GM12878 (cell line): ENCODE measurements around the gene TRAPPC3. TPM values are rescaled to one million over a fixed set of nuclear protein-coding genes. Genes with fewer than 3 reads are reported as not detected.
A peak's percentile ranks its signal among the peaks of the same experiment; 100 is the strongest.

ENCODE experiments used
- ATAC-seq: fragments of 200-7000 bp; cut with Tn5 transposase; 3 replicates; pipeline ENCODE4 v1.9.1; 2020; ENCODE audit warnings: mild to moderate bottlenecking, moderate library complexity
- BruUV-seq: library from RNA; stranded (reverse); fragments of 400-500 nt; replicated peaks from 2 replicates; lab custom pipeline; 2021; lab: Mats Ljungman, UMichigan
- CTCF ChIA-PET: fragments of 300-600 bp; sonication (Branson Sonifier 250); formaldehyde crosslinking; extraction: SDS; loops from one replicate; lab custom pipeline; 2021; ENCODE audit warnings: inconsistent platforms; lab: Yijun Ruan, JAX
- POLR2A ChIA-PET: fragments of 350-600 bp; formaldehyde crosslinking; extraction: SDS; loops from one replicate; lab custom pipeline; 2021; ENCODE audit warnings: inconsistent platforms; lab: Charles Lee
- RAD21 ChIA-PET: fragments of 300-600 bp; sonication (Branson Sonifier 250); formaldehyde crosslinking; loops from one replicate; lab custom pipeline; 2023; ENCODE audit warnings: antibody characterized with exemption; ENCODE audit not compliant: unreplicated experiment; lab: Charles Lee
- SMC1A ChIA-PET: fragments of 300-600 bp; sonication (Branson Sonifier 250); formaldehyde crosslinking; loops from one replicate; lab custom pipeline; 2023; ENCODE audit not compliant: unreplicated experiment, uncharacterized antibody; lab: Charles Lee
- DNase-seq: peaks from one replicate; pipeline ENCODE4 v3.0.0-alpha.2; 2011; ENCODE audit warnings: low read depth, low spot score
- FAIRE-seq: peaks from 3 replicates; lab custom pipeline; 2011; peaks lifted over from hg19 to GRCh38; lab: Jason Lieb, UNC
- H2AFZ ChIP-seq: 2 replicates; pipeline ENCODE4 v1.6.0; 2011; ENCODE audit warnings: low read depth, low read length, control low read depth; ENCODE audit not compliant: control insufficient read depth
- H3K27ac ChIP-seq: 2 replicates; pipeline ENCODE4 v1.5.1; 2011; ENCODE audit warnings: control low read depth; ENCODE audit not compliant: control insufficient read depth, insufficient read depth
- H3K27me3 ChIP-seq, 2 experiments: replicated peaks in 1 of 2; 2 replicates each; pipeline versions ENCODE4 v1.6.0 to v1.6.1; 2011; ENCODE audit warnings: low read length in 1 of 2; ENCODE audit not compliant: control insufficient read depth in 2 of 2, insufficient read depth in 2 of 2
- H3K36me3 ChIP-seq, 2 experiments: 2 replicates each; pipeline ENCODE4 v1.5.1; 2011; ENCODE audit warnings: low read length in 1 of 2; ENCODE audit not compliant: control insufficient read depth in 2 of 2, insufficient read depth in 2 of 2
- H3K4me1 ChIP-seq: 2 replicates; pipeline ENCODE4 v1.6.1; 2011; ENCODE audit warnings: mild to moderate bottlenecking, low read length, moderate library complexity, mixed read lengths; ENCODE audit not compliant: control insufficient read depth, insufficient read depth
- H3K4me2 ChIP-seq: 2 replicates; pipeline ENCODE4 v1.6.0; 2011; ENCODE audit warnings: control low read depth; ENCODE audit not compliant: control insufficient read depth, insufficient read depth
- H3K4me3 ChIP-seq: fragments of 200-600 bp; sonication (generic); 2 replicates; pipeline ENCODE4 v1.5.1; 2016
- H3K79me2 ChIP-seq: 2 replicates; pipeline ENCODE4 v1.6.0; 2011; ENCODE audit warnings: low read length; ENCODE audit not compliant: control insufficient read depth, insufficient read depth
- H3K9ac ChIP-seq: 2 replicates; pipeline ENCODE4 v1.8.0; 2011; ENCODE audit warnings: low read length, control low read depth, mixed read lengths; ENCODE audit not compliant: control insufficient read depth, insufficient read depth
- H3K9me3 ChIP-seq: replicated peaks from 3 replicates; pipeline ENCODE4 v1.5.1; 2011; ENCODE audit warnings: mild to moderate bottlenecking, low read length; ENCODE audit not compliant: control insufficient read depth, insufficient read depth
- H4K20me1 ChIP-seq: 2 replicates; pipeline ENCODE4 v1.6.0; 2011; ENCODE audit not compliant: control insufficient read depth, insufficient read depth
- CREM ChIP-seq: IDR thresholded peaks from 2 replicates; pipeline ENCODE4 v1.6.1; 2014; ENCODE audit warnings: antibody characterized with exemption, low read depth
- EED ChIP-seq: sonication (generic); IDR thresholded peaks from 2 replicates; pipeline ENCODE4 v1.6.1; 2016; ENCODE audit warnings: antibody characterized with exemption, low read depth
- EGR1 ChIP-seq, 2 experiments: IDR thresholded peaks; 1 replicate in 1 of 2; 2 replicates in 1 of 2; pipeline ENCODE4 v1.6.1; 2011 to 2012; ENCODE audit warnings: low read depth in 2 of 2, low read length in 2 of 2, borderline replicate concordance in 1 of 2, mild to moderate bottlenecking in 1 of 2, moderate library complexity in 1 of 2
- FOXK2 ChIP-seq: fragments of 450-650 bp; IDR thresholded peaks from 2 replicates; pipeline ENCODE4 v1.6.1; 2017; ENCODE audit warnings: mild to moderate bottlenecking, moderate library complexity
- IKZF2 ChIP-seq, 2 experiments: fragments of 450-650 bp; IDR thresholded peaks; 2 replicates each; pipeline ENCODE4 v1.6.1; 2017; ENCODE audit warnings: mild to moderate bottlenecking in 2 of 2, moderate library complexity in 2 of 2
- LARP7 ChIP-seq: fragments of 450-650 bp; IDR thresholded peaks from 2 replicates; pipeline ENCODE4 v1.6.1; 2017; ENCODE audit warnings: mild to moderate bottlenecking
- PKNOX1 ChIP-seq: fragments of 450-650 bp; IDR thresholded peaks from 2 replicates; pipeline ENCODE4 v1.6.1; 2016; ENCODE audit warnings: mild to moderate bottlenecking
- PML ChIP-seq: IDR thresholded peaks from 2 replicates; pipeline ENCODE4 v1.6.1; 2012; ENCODE audit warnings: low read length, inconsistent platforms
- ZNF274 ChIP-seq: IDR thresholded peaks from one replicate; pipeline ENCODE4 v1.8.0; 2011; ENCODE audit not compliant: insufficient read length, insufficient read depth
- ZNF592 ChIP-seq: fragments of 450-650 bp; IDR thresholded peaks from 2 replicates; pipeline ENCODE4 v1.6.1; 2017; ENCODE audit warnings: mild to moderate bottlenecking, moderate library complexity
- WGBS: methylation state at CpG from one replicate; pipeline ENCODE4 v1.1.6; 2016; ENCODE audit warnings: low lambda C conversion rate; ENCODE audit not compliant: insufficient replicate concordance, insufficient coverage; ENCODE audit errors: missing lambda C conversion rate; 5-methylcytosine and 5-hydroxymethylcytosine counted together
- in situ Hi-C: fragments of 300-500 bp; cut with MboI; formaldehyde crosslinking; loops from 9 replicates; pipeline ENCODE4 v1.14.3; 2018; ENCODE audit warnings: mixed read lengths
- intact Hi-C: fragments of 100-400 bp; cut with micrococcal nuclease; formaldehyde crosslinking; loops from one replicate; pipeline ENCODE4 v1.14.2; 2022; ENCODE audit not compliant: unreplicated experiment
- polyA plus RNA-seq, 11 experiments: library from polyadenylated mRNA; depleted of rRNA in 4 of 11; unstranded in 6 of 11; stranded (reverse) in 5 of 11; fragments of >200 nt; fragmentation: Nextera tagmentation in 4 of 11; fragmentation: Illumina TruSeq in 1 of 11; extraction: Ambion mirVana in 4 of 11; extraction: Trizol in 1 of 11; gene quantifications; 1 replicate in 1 of 11; 2 replicates in 10 of 11; pipeline versions ENCODE4 v1.2.1 to v1.2.3, GENCODE V29; 2011 to 2016; ENCODE audit warnings: inconsistent platforms in 2 of 11, missing spikeins in 2 of 11, low read depth in 1 of 11
- total RNA-seq, 4 experiments: library from RNA; depleted of rRNA in 3 of 4; stranded (reverse); fragments of >200 nt in 3 of 4; fragmentation: Illumina TruSeq in 1 of 4; extraction: Trizol in 1 of 4; gene quantifications; 2 replicates each; pipeline versions ENCODE4 v1.2.1 to v1.2.3, GENCODE V29; 2013 to 2021
- TF ChIP-seq, protein P1 (sequence below): fragments of 450-650 bp; IDR thresholded peaks from 2 replicates; pipeline ENCODE4 v1.6.1; 2017; ENCODE audit warnings: antibody characterized with exemption, mild to moderate bottlenecking, moderate library complexity
- TF ChIP-seq, protein P2 (sequence below): fragments of 450-650 bp; IDR thresholded peaks from 2 replicates; pipeline ENCODE4 v1.6.1; 2017; ENCODE audit warnings: mild to moderate bottlenecking, low read depth, inconsistent platforms; ENCODE audit not compliant: poor library complexity, severe bottlenecking
- TF ChIP-seq, protein P3 (sequence below): IDR thresholded peaks from 2 replicates; pipeline ENCODE4 v1.6.1; 2012; ENCODE audit warnings: low read depth, low read length, improper control_type of control experiment

The TRAPPC3 gene
- total and polyA plus RNA-seq, 10 of the 15 experiments (the other 5 are each of a cell fraction or from before 2014, with no cell fraction given): 14.7 to 122 (median 70.5) TPM

GRCh38 chr1:36198641-36199040, 49.4 kb upstream of the TRAPPC3 start:
- WGBS: 38% methylated on average over 5 of the region's 5 CpGs
- ChIA-PET CTCF (interaction anchor here (1.2 kb wide), 1 partner anchor 11 kb away, joined by 3 read pairs; no protein-coding TSS in a partner anchor), SMC1A (no interaction called here)

More at GRCh38 chr1:36198641-36199040, 49.4 kb upstream of the TRAPPC3 start:
- Histone ChIP-seq H4K20me1 (no peaks in the 10 kb centered on the region), H3K27me3 (no peaks in the 10 kb centered on the region; a peak in 1 of 4 replicates), H3K4me3 (no peak overlapping the region), H2AFZ (no peak overlapping the region), H3K4me2 (no peak overlapping the region), H3K79me2 (no peaks in the 10 kb centered on the region), H3K9me3 (no peaks in the 10 kb centered on the region), H3K4me1 (0 out of 2 replicates have a peak, but pooled peaks cover 3% of the 10 kb centered on the region), H3K9ac (no peak overlapping the region), H3K27ac (no peak overlapping the region), H3K36me3 (no peaks in the 10 kb centered on the region)
- in situ Hi-C loops: no loop called here
- intact Hi-C loops: no loop called here
- ATAC-seq (no peak), DNase-seq (no peak), FAIRE-seq (peak; percentile 18)
- POLR2A ChIA-PET: interaction anchor here (0.6 kb wide), 1 partner anchor 36 kb away, joined by 3 read pairs; no protein-coding TSS in a partner anchor
- TF ChIP-seq PKNOX1 (no peak), FOXK2 (no peak), EED (no peak), ZNF592 (no peak), EGR1 (IDR thresholded peaks at IDR 0.05; ENCODE audit: borderline replicate concordance in 1 of 2, low read depth in 2 of 2, low read length in 2 of 2) (no peak), ZNF274 (no peak), LARP7 (no peak), IKZF2 (IDR thresholded peaks at IDR 0.05) (no peak), PML (no peak), CREM (no peak)
- TF ChIP-seq, protein P1, sequence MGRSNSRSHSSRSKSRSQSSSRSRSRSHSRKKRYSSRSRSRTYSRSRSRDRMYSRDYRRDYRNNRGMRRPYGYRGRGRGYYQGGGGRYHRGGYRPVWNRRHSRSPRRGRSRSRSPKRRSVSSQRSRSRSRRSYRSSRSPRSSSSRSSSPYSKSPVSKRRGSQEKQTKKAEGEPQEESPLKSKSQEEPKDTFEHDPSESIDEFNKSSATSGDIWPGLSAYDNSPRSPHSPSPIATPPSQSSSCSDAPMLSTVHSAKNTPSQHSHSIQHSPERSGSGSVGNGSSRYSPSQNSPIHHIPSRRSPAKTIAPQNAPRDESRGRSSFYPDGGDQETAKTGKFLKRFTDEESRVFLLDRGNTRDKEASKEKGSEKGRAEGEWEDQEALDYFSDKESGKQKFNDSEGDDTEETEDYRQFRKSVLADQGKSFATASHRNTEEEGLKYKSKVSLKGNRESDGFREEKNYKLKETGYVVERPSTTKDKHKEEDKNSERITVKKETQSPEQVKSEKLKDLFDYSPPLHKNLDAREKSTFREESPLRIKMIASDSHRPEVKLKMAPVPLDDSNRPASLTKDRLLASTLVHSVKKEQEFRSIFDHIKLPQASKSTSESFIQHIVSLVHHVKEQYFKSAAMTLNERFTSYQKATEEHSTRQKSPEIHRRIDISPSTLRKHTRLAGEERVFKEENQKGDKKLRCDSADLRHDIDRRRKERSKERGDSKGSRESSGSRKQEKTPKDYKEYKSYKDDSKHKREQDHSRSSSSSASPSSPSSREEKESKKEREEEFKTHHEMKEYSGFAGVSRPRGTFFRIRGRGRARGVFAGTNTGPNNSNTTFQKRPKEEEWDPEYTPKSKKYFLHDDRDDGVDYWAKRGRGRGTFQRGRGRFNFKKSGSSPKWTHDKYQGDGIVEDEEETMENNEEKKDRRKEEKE: no peak
- TF ChIP-seq, protein P2, sequence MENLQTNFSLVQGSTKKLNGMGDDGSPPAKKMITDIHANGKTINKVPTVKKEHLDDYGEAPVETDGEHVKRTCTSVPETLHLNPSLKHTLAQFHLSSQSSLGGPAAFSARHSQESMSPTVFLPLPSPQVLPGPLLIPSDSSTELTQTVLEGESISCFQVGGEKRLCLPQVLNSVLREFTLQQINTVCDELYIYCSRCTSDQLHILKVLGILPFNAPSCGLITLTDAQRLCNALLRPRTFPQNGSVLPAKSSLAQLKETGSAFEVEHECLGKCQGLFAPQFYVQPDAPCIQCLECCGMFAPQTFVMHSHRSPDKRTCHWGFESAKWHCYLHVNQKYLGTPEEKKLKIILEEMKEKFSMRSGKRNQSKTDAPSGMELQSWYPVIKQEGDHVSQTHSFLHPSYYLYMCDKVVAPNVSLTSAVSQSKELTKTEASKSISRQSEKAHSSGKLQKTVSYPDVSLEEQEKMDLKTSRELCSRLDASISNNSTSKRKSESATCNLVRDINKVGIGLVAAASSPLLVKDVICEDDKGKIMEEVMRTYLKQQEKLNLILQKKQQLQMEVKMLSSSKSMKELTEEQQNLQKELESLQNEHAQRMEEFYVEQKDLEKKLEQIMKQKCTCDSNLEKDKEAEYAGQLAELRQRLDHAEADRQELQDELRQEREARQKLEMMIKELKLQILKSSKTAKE: no peak
- TF ChIP-seq, protein P3, sequence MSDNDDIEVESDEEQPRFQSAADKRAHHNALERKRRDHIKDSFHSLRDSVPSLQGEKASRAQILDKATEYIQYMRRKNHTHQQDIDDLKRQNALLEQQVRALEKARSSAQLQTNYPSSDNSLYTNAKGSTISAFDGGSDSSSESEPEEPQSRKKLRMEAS: no peak
- BruUV-seq: no TSS peak
- RAD21 ChIA-PET: no interaction called here
